ENCODE data around the gene CCDC66. TPM values are rescaled to one million over a fixed set of nuclear protein-coding genes. Genes with fewer than 3 reads are reported as not detected.

CCDC66 gene
- total RNA-seq, 1 experiment from 2014 or later, result 32.0 TPM

GRCh38 chr3:56620371-56620770 is 63.4 kb downstream of the CCDC66 start:
- H3K27ac ChIP-seq (ENCODE audit: insufficient read length, low read depth, low read length), result no peak overlapping the region
- no peak overlapping the region for H3T11ph ChIP-seq (ENCODE audit: low read length)
- H3K23ac ChIP-seq (ENCODE audit: insufficient read length, low read depth, low read length), result no peak overlapping the region

More at GRCh38 chr3:56620371-56620770, 63.4 kb downstream of the CCDC66 start:
- no peak overlapping the region for H2BK12ac ChIP-seq (ENCODE audit: insufficient read length, low read depth, low read length)
- H2BK5ac ChIP-seq (ENCODE audit: insufficient read length, low read length), result no peak overlapping the region
- H2BK120ac ChIP-seq (ENCODE audit: low read depth, low read length, poor library complexity, severe bottlenecking), result no peak overlapping the region
- Mint-ChIP-seq H3K27me3 (ENCODE audit: low read depth) (no peaks in the 10 kb centered on the region), H3K27ac (peak overlapping the region in 2 of 3 experiments; percentile 40 to 58; a peak in 3 of 7 replicates), H3K4me3 (no peak overlapping the region), H3K9me3 (no peaks in the 10 kb centered on the region), H3K36me3 (ENCODE audit: insufficient read depth in 1 of 3, low read depth in 3 of 3) (peaks cover 23 to 81% (median 70%) of the 10 kb centered on the region in 3 experiments; a peak in 6 of 7 replicates), H3K4me1 (peaks cover 3 to 8% of the 10 kb centered on the region in 2 experiments; a peak in 3 of 4 replicates)
- no peaks in the 10 kb centered on the region for H3K9me3 ChIP-seq (ENCODE audit: control insufficient read depth, low read depth, low read length)
- DNase-seq, result no peak
- no peak overlapping the region for H3K14ac ChIP-seq (ENCODE audit: insufficient read depth, low read length)
- no peak overlapping the region for H2BK15ac ChIP-seq (ENCODE audit: low read depth, low read length)
- H3K4ac ChIP-seq (ENCODE audit: low read depth, low read length), result no peak overlapping the region
- H4K8ac ChIP-seq (replicated peaks; ENCODE audit: insufficient read length, low read depth, low read length), result no peak overlapping the region
- no CpG with 5 or more reads among the region's 2 CpGs for WGBS (ENCODE audit: extremely low coverage, insufficient read length, low lambda C conversion rate)
- H3K23me2 ChIP-seq (ENCODE audit: insufficient read length, low read depth, low read length, poor library complexity, severe bottlenecking), result no peaks in the 10 kb centered on the region
- H3K4me2 ChIP-seq (ENCODE audit: insufficient read depth, insufficient read length, low read length), result no peak overlapping the region
- H4K20me1 ChIP-seq (ENCODE audit: control insufficient read depth, insufficient read depth, insufficient read length), result no peaks in the 10 kb centered on the region
- no peak overlapping the region for H2AK5ac ChIP-seq (ENCODE audit: insufficient read length, low read length)
- H4K91ac ChIP-seq (ENCODE audit: insufficient read length, low read depth, low read length), result no peak overlapping the region
- no peaks in the 10 kb centered on the region for H3K79me1 ChIP-seq (ENCODE audit: insufficient read depth, low read depth, low read length, poor library complexity, severe bottlenecking)
- no peak overlapping the region for H2BK20ac ChIP-seq (ENCODE audit: low read depth, low read length, poor library complexity, severe bottlenecking)
- H3K4me1 ChIP-seq (ENCODE audit: insufficient read depth, low read length), result no peaks in the 10 kb centered on the region
- no peak overlapping the region for H3K9ac ChIP-seq (ENCODE audit: extremely low read depth, insufficient read length, low read length)
- H2AFZ ChIP-seq (ENCODE audit: low read length), result no peak overlapping the region
- TF ChIP-seq, protein P1, sequence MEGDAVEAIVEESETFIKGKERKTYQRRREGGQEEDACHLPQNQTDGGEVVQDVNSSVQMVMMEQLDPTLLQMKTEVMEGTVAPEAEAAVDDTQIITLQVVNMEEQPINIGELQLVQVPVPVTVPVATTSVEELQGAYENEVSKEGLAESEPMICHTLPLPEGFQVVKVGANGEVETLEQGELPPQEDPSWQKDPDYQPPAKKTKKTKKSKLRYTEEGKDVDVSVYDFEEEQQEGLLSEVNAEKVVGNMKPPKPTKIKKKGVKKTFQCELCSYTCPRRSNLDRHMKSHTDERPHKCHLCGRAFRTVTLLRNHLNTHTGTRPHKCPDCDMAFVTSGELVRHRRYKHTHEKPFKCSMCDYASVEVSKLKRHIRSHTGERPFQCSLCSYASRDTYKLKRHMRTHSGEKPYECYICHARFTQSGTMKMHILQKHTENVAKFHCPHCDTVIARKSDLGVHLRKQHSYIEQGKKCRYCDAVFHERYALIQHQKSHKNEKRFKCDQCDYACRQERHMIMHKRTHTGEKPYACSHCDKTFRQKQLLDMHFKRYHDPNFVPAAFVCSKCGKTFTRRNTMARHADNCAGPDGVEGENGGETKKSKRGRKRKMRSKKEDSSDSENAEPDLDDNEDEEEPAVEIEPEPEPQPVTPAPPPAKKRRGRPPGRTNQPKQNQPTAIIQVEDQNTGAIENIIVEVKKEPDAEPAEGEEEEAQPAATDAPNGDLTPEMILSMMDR (conservative IDR thresholded peaks at IDR 0.05), result no peak
- no peaks in the 10 kb centered on the region for H3K79me2 ChIP-seq (ENCODE audit: insufficient read depth, low read length)
- no peak overlapping the region for H3K18ac ChIP-seq (ENCODE audit: insufficient read length, low read depth, low read length)
- no peak overlapping the region for H3K56ac ChIP-seq (ENCODE audit: insufficient read length, low read depth, low read length)
- no peaks in the 10 kb centered on the region for H3K27me3 ChIP-seq (ENCODE audit: insufficient read depth, low read length)
- H4K5ac ChIP-seq (ENCODE audit: insufficient read length, low read depth, low read length), result no peak overlapping the region

Data from H9 (cell line).